CD4-positive, alpha-beta T cell (primary cell): ENCODE measurements around the gene VN1R5. TPM values are rescaled to one million over a fixed set of nuclear protein-coding genes. Genes with fewer than 3 reads are reported as not detected.

ENCODE experiments used
- ATAC-seq: fragments of 200-7000 bp; cut with Tn5 transposase; one replicate; pipeline ENCODE4 v1.10.0; 2022; ENCODE audit warnings: mild to moderate bottlenecking; ENCODE audit not compliant: poor library complexity
- CTCF ChIA-PET: fragments of 350-600 bp; sonication (Branson Sonifier 250); formaldehyde crosslinking; loops from one replicate; lab custom pipeline; 2021; ENCODE audit warnings: antibody characterized with exemption, inconsistent platforms; lab: Charles Lee
- POLR2A ChIA-PET: fragments of 350-600 bp; sonication (Branson Sonifier 250); formaldehyde crosslinking; loops from one replicate; lab custom pipeline; 2021; ENCODE audit warnings: antibody characterized with exemption, inconsistent platforms; lab: Charles Lee
- DNase-seq, 14 experiments: peaks; one replicate each; pipeline ENCODE4 v3.0.0-alpha.2; 2013 to 2020; ENCODE audit warnings: mixed read lengths in 2 of 14
- H3K27ac ChIP-seq, 2 donors: one replicate each; pipeline versions ENCODE4 v1.5.1 to v1.7.0; 2013; ENCODE audit warnings: low read length in 2 of 2, low read depth in 1 of 2, mild to moderate bottlenecking in 1 of 2
- H3K27me3 ChIP-seq, 2 experiments: 1 replicate in 1 of 2; 2 replicates in 1 of 2; pipeline versions ENCODE4 v1.6.1 to v1.7.0; 2013; ENCODE audit warnings: low read length in 2 of 2, control low read depth in 1 of 2, mild to moderate bottlenecking in 1 of 2, moderate library complexity in 1 of 2; ENCODE audit not compliant: insufficient read depth in 2 of 2, control insufficient read depth in 1 of 2
- H3K36me3 ChIP-seq: one replicate; pipeline ENCODE4 v1.6.1; 2013; ENCODE audit warnings: low read length, control low read depth; ENCODE audit not compliant: insufficient read depth
- H3K4me1 ChIP-seq: one replicate; pipeline ENCODE4 v1.6.1; 2013; ENCODE audit warnings: low read length, control low read depth; ENCODE audit not compliant: insufficient read depth
- H3K4me3 ChIP-seq: one replicate; pipeline ENCODE4 v1.5.1; 2013; ENCODE audit warnings: mild to moderate bottlenecking, low read length, moderate library complexity
- H3K9me3 ChIP-seq, 2 experiments: 1 replicate in 1 of 2; 2 replicates in 1 of 2; pipeline versions ENCODE4 v1.6.1 to v1.7.0; 2013; ENCODE audit warnings: low read length in 2 of 2, mild to moderate bottlenecking in 2 of 2, control low read depth in 1 of 2, moderate library complexity in 1 of 2; ENCODE audit not compliant: control insufficient read depth in 1 of 2, insufficient read depth in 1 of 2
- H3K27ac Mint-ChIP-seq: one replicate; pipeline ENCODE4 v1.8.0; 2020; ENCODE audit warnings: mixed read lengths
- H3K27me3 Mint-ChIP-seq: one replicate; pipeline ENCODE4 v1.8.0; 2021; ENCODE audit warnings: mixed read lengths
- H3K36me3 Mint-ChIP-seq: one replicate; pipeline ENCODE4 v1.8.0; 2021; ENCODE audit warnings: low read depth, mixed read lengths
- H3K4me1 Mint-ChIP-seq: one replicate; pipeline ENCODE4 v1.8.0; 2021; ENCODE audit warnings: low read depth, mixed read lengths
- H3K4me3 Mint-ChIP-seq: one replicate; pipeline ENCODE4 v1.8.0; 2020; ENCODE audit warnings: mild to moderate bottlenecking, mixed read lengths
- H3K9me3 Mint-ChIP-seq: one replicate; pipeline ENCODE4 v1.8.0; 2020; ENCODE audit warnings: mixed read lengths
- intact Hi-C, 2 experiments: fragments of 100-400 bp; cut with DNase I in 1 of 2; cut with micrococcal nuclease in 1 of 2; formaldehyde crosslinking; loops; one replicate each; pipeline versions ENCODE4 v1.15.1 to v1.9.0; 2023 to 2025; cut with DNase I, micrococcal nuclease
- total RNA-seq, 174 experiments: library from RNA in 2 of 174; stranded (reverse) in 2 of 174; gene quantifications; one replicate each; pipeline ENCODE4 v1.2.3 and lab custom pipeline; 2021 to 2026
- TF ChIP-seq, protein P1 (sequence below): fragments of 200-600 bp; IDR thresholded peaks from one replicate; pipeline ENCODE4 v1.8.0; 2022; ENCODE audit warnings: antibody characterized with exemption, mild to moderate bottlenecking

VN1R5 gene
- total RNA-seq, 2 experiments from 2014 or later = not detected

DNA sequence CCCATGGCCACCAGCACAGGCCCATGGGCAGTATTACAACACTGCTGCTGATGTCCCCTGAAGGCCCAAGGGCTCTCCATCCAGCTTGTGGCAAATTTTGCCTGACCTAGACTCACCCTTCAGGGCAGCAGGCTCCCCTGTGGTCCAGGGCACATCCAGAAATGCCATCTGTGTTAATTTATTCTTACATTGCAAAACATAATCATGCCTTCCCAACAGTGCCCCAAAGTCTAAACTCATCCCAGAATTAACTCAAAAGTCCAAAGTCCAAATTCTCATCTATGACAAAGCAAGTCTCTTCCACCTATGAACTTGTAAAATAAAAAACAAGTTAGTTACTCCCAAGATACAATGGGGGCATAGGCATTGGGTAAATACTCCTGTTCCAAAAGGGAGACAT is 13.3 kb downstream of the VN1R5 start:
- Histone ChIP-seq H3K36me3 (no peaks in the 10 kb centered on the region), H3K4me1 (no peaks in the 10 kb centered on the region), H3K27me3 (no peaks in the 10 kb centered on the region), H3K4me3 (no peak overlapping the region), H3K9me3 (peaks cover 3 to 18% of the 10 kb centered on the region in 2 experiments), H3K27ac (no peak overlapping the region)
- CTCF ChIA-PET = no interaction called here
- H3K27ac Mint-ChIP-seq = no peak overlapping the region
- no peak for DNase-seq
- H3K4me3 Mint-ChIP-seq = no peak overlapping the region
- no peak for ATAC-seq
- peaks cover 13% of the 10 kb centered on the region for H3K9me3 Mint-ChIP-seq
- POLR2A ChIA-PET = no interaction called here
- intact Hi-C loops = no loop called here
- H3K36me3 Mint-ChIP-seq = no peaks in the 10 kb centered on the region
- no peaks in the 10 kb centered on the region for H3K4me1 Mint-ChIP-seq
- peaks cover 5% of the 10 kb centered on the region for H3K27me3 Mint-ChIP-seq
- TF ChIP-seq, protein P1, sequence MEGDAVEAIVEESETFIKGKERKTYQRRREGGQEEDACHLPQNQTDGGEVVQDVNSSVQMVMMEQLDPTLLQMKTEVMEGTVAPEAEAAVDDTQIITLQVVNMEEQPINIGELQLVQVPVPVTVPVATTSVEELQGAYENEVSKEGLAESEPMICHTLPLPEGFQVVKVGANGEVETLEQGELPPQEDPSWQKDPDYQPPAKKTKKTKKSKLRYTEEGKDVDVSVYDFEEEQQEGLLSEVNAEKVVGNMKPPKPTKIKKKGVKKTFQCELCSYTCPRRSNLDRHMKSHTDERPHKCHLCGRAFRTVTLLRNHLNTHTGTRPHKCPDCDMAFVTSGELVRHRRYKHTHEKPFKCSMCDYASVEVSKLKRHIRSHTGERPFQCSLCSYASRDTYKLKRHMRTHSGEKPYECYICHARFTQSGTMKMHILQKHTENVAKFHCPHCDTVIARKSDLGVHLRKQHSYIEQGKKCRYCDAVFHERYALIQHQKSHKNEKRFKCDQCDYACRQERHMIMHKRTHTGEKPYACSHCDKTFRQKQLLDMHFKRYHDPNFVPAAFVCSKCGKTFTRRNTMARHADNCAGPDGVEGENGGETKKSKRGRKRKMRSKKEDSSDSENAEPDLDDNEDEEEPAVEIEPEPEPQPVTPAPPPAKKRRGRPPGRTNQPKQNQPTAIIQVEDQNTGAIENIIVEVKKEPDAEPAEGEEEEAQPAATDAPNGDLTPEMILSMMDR = no peak

GRCh38 chr1:247270003-247270402 is 14.1 kb downstream of the VN1R5 start:
- Mint-ChIP-seq H3K36me3 (no peaks in the 10 kb centered on the region), H3K9me3 (peaks cover 13% of the 10 kb centered on the region), H3K4me1 (no peaks in the 10 kb centered on the region), H3K4me3 (no peak overlapping the region), H3K27me3 (peaks cover under 1% of the 10 kb centered on the region), H3K27ac (no peak overlapping the region)
- Histone ChIP-seq H3K27me3 (no peaks in the 10 kb centered on the region), H3K4me3 (no peak overlapping the region), H3K36me3 (no peaks in the 10 kb centered on the region), H3K9me3 (peaks cover 3 to 18% of the 10 kb centered on the region in 2 experiments), H3K27ac (no peak overlapping the region), H3K4me1 (no peaks in the 10 kb centered on the region)
- POLR2A ChIA-PET = no interaction called here
- DNase-seq (no peak), ATAC-seq (no peak)
- TF ChIP-seq, protein P1 = no peak
- CTCF ChIA-PET = no interaction called here
- intact Hi-C loops = loop anchor here in 1 of 2 experiments (5.0 kb wide), 1 partner anchor 43 kb away; no protein-coding TSS in a partner anchor

- POLR2A ChIA-PET = no interaction called here
- peaks cover 10% of the 10 kb centered on the region for H3K9me3 Mint-ChIP-seq
These were observed 17.1 kb downstream of the VN1R5 start for GRCh38 chr1:247273013-247273412.

More at GRCh38 chr1:247273013-247273412, 17.1 kb downstream of the VN1R5 start:
- H3K27ac ChIP-seq = no peak overlapping the region
- no peaks in the 10 kb centered on the region for H3K4me1 ChIP-seq
- no peaks in the 10 kb centered on the region for H3K36me3 ChIP-seq
- intact Hi-C loops = loop anchor here in 1 of 2 experiments (5.0 kb wide), 1 partner anchor 46 kb away; no protein-coding TSS in a partner anchor
- Mint-ChIP-seq H3K36me3 (no peaks in the 10 kb centered on the region), H3K4me1 (no peaks in the 10 kb centered on the region), H3K4me3 (no peak overlapping the region), H3K27ac (no peak overlapping the region), H3K27me3 (no peaks in the 10 kb centered on the region)
- no peaks in the 10 kb centered on the region for H3K27me3 ChIP-seq
- no peak for ATAC-seq
- TF ChIP-seq, protein P1 = no peak
- DNase-seq = no peak
- CTCF ChIA-PET = no interaction called here
- H3K4me3 ChIP-seq = no peak overlapping the region
- peaks cover 3 to 14% of the 10 kb centered on the region in 2 experiments for H3K9me3 ChIP-seq
